T-helper 22 cell (primary cell): ENCODE measurements around the gene DOCK1.

Experiments used
- DNase-seq: peaks from one replicate; pipeline ENCODE4 v3.0.0-alpha.2; 2020; ENCODE audit warnings: low read depth

Gene DOCK1

GRCh38 chr10:127088908-127089307 lies 183.7 kb downstream of the DOCK1 start:
- DNase-seq: no peak

GRCh38 chr10:127089446-127089845 lies 184.2 kb downstream of the DOCK1 start:
- no peak for DNase-seq

GRCh38 chr10:127090138-127090537 lies 184.9 kb downstream of the DOCK1 start:
- DNase-seq: no peak

GRCh38 chr10:127091354-127091753 lies 186.1 kb downstream of the DOCK1 start:
- DNase-seq: no peak

- DNase-seq: no peak
Observed at GRCh38 chr10:127092916-127093315, 187.7 kb downstream of the DOCK1 start.

- DNase-seq: no peak
Observed at GRCh38 chr10:127094984-127095383, 189.8 kb downstream of the DOCK1 start.

GRCh38 chr10:127100983-127101615 lies 195.9 kb downstream of the DOCK1 start:
- no peak for DNase-seq

GRCh38 chr10:127102176-127102575 lies 196.9 kb downstream of the DOCK1 start:
- no peak for DNase-seq

- no peak for DNase-seq
Observed at GRCh38 chr10:127115100-127115499, 209.9 kb downstream of the DOCK1 start.

GRCh38 chr10:127117125-127117524 lies 211.9 kb downstream of the DOCK1 start:
- DNase-seq: no peak

- DNase-seq: no peak
Observed at GRCh38 chr10:127118034-127118433, 212.8 kb downstream of the DOCK1 start.

- DNase-seq: no peak
Observed at GRCh38 chr10:127119936-127120335, 214.7 kb downstream of the DOCK1 start.

GRCh38 chr10:127122831-127123230 lies 217.6 kb downstream of the DOCK1 start:
- no peak for DNase-seq

GRCh38 chr10:127123626-127124025 lies 218.4 kb downstream of the DOCK1 start:
- no peak for DNase-seq

GRCh38 chr10:127125331-127125730 lies 220.1 kb downstream of the DOCK1 start:
- DNase-seq: no peak

GRCh38 chr10:127127822-127128221 lies 222.6 kb downstream of the DOCK1 start:
- DNase-seq: no peak

GRCh38 chr10:127129104-127129503 lies 223.9 kb downstream of the DOCK1 start:
- DNase-seq: no peak

- DNase-seq: no peak
Observed at GRCh38 chr10:127132451-127132850, 227.2 kb downstream of the DOCK1 start.

GRCh38 chr10:127133225-127133624 lies 228.0 kb downstream of the DOCK1 start:
- DNase-seq: no peak

GRCh38 chr10:127133672-127134500 lies 228.7 kb downstream of the DOCK1 start:
- no peak for DNase-seq

- DNase-seq: no peak
Observed at GRCh38 chr10:127135844-127136577, 230.8 kb downstream of the DOCK1 start.

- DNase-seq: no peak
Observed at GRCh38 chr10:127137391-127137790, 232.2 kb downstream of the DOCK1 start.

- no peak for DNase-seq
Observed at GRCh38 chr10:127142136-127142535, 236.9 kb downstream of the DOCK1 start.
